GM21723 (cell line): ENCODE results near the gene RAPGEF2.
A peak's percentile ranks its signal among the peaks of the same experiment; 100 is the strongest.
"Not testable (repeated sequence)": the region's sequence is repeated elsewhere in the genome, so short reads cannot be mapped to it uniquely, and the experiment has no call there.

ENCODE experiments used
- ATAC-seq: cut with Tn5 transposase; IDR thresholded peaks from one replicate; pipeline ENCODE4 v1.9.1; 2021; ENCODE audit warnings: mild to moderate bottlenecking, moderate library complexity; ENCODE audit not compliant: unreplicated experiment

RAPGEF2 gene

GRCh38 chr4:159353422-159354116 is 250.7 kb downstream of the RAPGEF2 start:
- no peak for ATAC-seq

- no peak for ATAC-seq
These were observed 252.6 kb downstream of the RAPGEF2 start for GRCh38 chr4:159355466-159355865.

- no peak for ATAC-seq
These were observed 254.5 kb downstream of the RAPGEF2 start for GRCh38 chr4:159357350-159357749.

GRCh38 chr4:159358226-159358625 is 255.3 kb downstream of the RAPGEF2 start:
- ATAC-seq = no peak

GRCh38 chr4:159360549-159360948 is 257.7 kb downstream of the RAPGEF2 start:
- ATAC-seq = no peak

GRCh38 chr4:159363361-159363760 is 260.5 kb downstream of the RAPGEF2 start:
- ATAC-seq = no peak

- ATAC-seq = no peak
These were observed 264.3 kb downstream of the RAPGEF2 start for GRCh38 chr4:159366966-159367780.

- ATAC-seq = peak; percentile 72
These were observed 264.9 kb downstream of the RAPGEF2 start for GRCh38 chr4:159367781-159368080.

- no peak for ATAC-seq
These were observed 265.4 kb downstream of the RAPGEF2 start for GRCh38 chr4:159368320-159368719.

- no peak for ATAC-seq
These were observed 266.4 kb downstream of the RAPGEF2 start for GRCh38 chr4:159369256-159369655.

GRCh38 chr4:159370286-159370685 is 267.4 kb downstream of the RAPGEF2 start:
- no peak for ATAC-seq

- no peak for ATAC-seq
These were observed 272.1 kb downstream of the RAPGEF2 start for GRCh38 chr4:159374749-159375530.

GRCh38 chr4:159376289-159376688 is 273.4 kb downstream of the RAPGEF2 start:
- ATAC-seq = no peak

GRCh38 chr4:159378056-159378616 is 275.3 kb downstream of the RAPGEF2 start:
- ATAC-seq = no peak

- ATAC-seq = not testable (repeated sequence)
These were observed 276.2 kb downstream of the RAPGEF2 start for GRCh38 chr4:159379064-159379463.

- ATAC-seq = no peak
These were observed 277.0 kb downstream of the RAPGEF2 start for GRCh38 chr4:159379836-159380235.

- ATAC-seq = no peak
These were observed 280.1 kb downstream of the RAPGEF2 start for GRCh38 chr4:159382856-159383561.

GRCh38 chr4:159383562-159383931 is 280.7 kb downstream of the RAPGEF2 start:
- ATAC-seq = no peak

- no peak for ATAC-seq
These were observed 281.1 kb downstream of the RAPGEF2 start for GRCh38 chr4:159384017-159384416.

GRCh38 chr4:159384632-159385031 is 281.8 kb downstream of the RAPGEF2 start:
- no peak for ATAC-seq

- no peak for ATAC-seq
These were observed 283.7 kb downstream of the RAPGEF2 start for GRCh38 chr4:159386620-159387019.
